HG02885 (cell line): ENCODE measurements around the gene CD6.

Experiments
- ATAC-seq: cut with Tn5 transposase; IDR thresholded peaks from one replicate; pipeline ENCODE4 v1.9.1; 2021; ENCODE audit warnings: mild to moderate bottlenecking; ENCODE audit not compliant: unreplicated experiment, poor library complexity

CD6 gene

DNA sequence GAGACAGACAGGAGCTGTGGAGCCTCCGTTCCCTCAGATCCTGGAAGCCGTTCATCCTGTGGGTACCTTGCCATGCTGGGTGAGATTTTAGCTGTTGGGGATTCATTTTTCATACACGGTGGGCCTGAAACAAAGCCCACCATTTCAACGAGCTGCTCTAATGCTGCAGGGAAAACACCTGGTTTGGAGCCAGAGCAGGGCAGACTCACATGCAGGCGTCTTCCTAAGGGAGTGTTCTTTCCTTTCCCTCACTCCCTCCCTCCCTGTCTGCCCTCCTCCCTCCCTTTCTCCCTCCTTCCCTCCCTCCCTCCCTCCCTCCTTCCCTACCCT lies 52.5 kb downstream of the CD6 start:
- no peak for ATAC-seq

DNA sequence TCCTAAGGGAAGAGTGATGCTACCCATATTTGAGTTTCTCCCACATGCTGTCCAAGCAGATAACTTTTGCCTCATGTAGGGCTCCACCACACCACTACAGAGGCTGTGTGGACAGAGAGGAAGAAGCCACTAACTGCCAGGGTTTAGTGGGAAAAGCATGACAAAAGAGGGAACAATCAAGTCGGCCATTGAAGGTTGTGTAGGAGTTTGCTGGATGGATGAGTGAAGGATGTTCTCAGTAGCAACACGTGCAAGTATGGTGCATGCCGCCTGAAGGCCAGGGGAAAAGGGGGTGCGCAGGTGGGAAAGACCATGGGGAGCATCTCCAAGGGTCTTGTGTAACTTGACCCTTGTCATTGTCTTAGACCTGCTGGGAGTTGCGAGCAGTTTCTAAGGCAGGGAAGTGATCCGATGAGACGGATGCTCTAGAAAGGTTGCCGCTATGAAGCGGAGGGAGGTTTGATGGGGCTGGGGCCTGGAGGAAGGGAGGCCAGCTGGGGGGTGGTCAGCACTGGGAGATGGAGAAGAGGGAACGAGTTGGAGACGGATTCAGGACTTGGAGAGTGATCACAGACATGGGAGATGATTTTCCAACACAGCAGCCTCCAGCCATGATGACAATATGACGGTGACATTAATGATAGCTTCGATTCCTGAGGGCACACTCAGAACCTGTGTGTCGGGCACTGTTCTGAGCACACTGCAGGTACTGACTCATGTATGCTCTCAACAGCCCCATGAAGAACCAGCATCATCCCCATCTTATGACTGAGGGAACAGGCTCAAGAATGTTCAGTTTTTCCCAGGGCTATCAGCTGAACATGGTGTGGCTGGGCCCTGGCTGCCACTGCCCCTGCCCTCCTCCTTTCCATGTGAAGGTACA lies 53.7 kb downstream of the CD6 start:
- no peak for ATAC-seq

DNA sequence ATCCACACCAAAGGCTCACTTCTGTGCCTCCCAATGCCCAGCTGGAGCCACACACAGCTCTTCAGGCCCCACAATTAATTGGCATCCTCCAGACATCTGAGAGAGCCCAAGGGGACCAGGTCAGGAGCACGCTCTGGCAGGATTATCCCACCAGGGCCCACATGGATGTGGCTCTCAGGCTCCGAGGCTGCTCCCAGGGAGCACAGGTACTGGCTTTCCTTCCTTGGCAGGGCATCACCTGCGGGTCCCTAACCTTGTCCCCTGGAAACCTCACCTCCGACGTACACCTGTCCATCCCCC lies 54.3 kb downstream of the CD6 start:
- ATAC-seq, result no peak

DNA sequence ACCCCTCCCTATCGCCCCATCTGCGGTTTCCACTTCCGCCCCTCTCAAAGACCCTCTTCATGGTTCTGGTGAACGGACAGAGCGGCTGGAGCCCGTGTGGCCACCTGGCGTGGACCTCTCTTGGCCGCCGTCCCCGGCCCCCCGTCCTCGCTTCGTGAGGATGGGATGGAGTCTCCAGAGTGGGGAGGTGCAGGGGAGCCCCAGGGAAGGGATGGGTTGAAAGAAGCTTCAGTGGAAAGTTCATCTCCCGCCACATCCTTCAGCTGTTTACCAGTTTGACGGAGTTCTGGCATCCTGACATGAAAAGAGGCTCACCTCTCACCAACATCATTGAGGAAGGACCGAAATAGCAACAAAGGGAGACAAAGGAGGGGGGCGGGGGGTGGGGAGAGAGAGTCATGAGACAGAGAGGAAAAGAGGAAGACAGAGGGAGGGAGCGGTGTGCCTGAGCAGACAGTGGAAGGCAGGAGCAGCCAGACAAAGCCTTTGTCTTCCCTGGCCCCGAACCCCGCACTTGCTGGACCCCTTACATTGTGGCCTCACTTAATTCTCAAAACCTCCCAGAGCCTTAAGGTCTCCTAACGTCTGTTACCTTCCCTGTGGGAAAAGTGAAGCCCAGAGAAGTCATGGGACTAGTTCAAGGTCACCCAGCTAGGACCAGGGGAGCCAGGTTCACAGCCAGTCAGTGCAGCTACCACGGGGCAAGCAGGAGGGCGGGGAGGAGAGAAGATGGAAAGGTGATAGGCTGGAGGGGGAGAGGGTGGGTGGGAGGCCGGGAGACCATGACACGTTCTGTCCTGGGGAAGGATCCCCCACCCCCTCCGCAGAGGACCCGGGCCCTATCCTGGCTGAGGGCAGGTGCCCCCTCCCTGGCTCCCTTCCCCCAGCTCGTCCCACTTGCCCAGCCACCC lies 54.9 kb downstream of the CD6 start:
- ATAC-seq, result no peak

DNA sequence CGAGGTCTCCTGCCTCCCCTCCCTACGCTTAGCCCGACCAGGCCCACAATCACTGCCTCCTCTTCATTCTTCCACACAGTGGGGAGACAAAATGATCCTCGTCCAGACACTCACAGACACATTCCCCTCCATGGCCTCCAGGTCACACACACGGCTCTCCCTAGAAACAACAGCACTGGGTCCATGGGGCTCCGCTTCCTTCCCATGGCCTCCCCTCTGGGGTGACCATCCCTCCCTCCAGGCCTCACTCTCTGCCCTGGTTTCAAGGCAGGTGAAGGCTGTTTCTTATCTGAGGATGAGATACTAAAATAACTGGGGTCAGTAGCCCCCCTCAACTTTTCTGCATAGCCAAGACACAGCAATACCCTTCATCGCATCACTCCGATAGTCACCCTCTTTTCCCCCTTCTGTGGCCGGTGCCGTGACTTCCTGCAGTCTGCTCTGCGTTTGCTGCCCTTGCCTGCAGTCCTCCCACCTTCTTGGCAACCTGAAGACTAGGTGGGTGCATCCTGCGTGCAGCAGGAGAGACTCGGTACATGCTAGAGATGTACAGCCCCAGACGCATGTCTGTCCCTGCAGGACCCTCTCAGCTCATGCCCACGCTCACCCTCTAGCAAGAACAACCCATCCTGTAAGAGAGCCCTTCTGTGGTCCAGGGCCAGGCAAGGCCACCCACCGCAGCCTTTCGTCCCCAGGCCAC lies 55.8 kb downstream of the CD6 start:
- ATAC-seq, result no peak

DNA sequence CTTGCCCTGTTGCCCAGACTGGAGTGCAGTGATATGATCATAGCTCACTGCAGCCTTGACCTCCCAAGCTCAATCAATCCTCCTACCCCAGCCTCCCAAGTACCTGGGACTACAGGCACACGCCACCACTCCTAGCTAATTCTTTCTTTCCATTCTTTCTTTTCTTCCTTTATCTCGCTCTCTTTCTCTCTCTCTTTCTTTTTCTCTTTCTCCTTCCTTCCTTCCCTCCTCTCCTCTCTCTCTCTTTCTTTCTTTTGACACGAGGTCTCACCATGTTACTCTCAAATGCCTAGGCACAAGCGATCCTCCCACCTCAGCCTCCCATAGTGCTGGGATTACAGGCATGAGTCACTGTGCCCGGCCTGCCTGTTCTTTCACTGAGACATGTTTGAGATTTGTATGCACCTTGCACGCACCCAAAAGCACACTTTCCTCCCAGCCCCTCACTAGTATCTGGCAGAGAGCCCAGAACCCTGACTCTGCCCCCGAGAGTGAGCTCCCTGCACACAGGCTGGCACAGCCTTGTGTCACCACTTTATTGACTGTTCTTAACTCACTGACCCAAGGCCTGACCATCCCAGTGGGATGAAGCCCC lies 56.8 kb downstream of the CD6 start:
- peak; percentile 75 for ATAC-seq

DNA sequence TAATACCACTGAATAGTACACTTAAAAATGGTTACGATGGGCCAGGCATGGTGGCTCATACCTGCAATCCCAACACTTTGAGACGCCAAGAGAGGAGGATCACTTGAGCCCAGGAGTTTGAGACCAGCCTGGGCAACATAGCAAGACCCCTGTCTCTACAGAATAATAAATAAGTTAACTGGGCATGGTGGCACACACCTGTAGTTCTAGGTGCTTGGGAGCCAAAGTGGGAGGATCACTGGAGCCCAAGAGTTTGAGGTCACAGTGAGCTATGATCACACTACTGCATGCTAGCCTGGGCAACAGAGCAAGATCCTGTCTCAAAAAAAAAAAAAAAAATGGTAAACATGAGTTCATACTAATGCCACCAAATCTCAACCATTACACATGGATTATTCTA lies 61.3 kb downstream of the CD6 start:
- ATAC-seq, result no peak

DNA sequence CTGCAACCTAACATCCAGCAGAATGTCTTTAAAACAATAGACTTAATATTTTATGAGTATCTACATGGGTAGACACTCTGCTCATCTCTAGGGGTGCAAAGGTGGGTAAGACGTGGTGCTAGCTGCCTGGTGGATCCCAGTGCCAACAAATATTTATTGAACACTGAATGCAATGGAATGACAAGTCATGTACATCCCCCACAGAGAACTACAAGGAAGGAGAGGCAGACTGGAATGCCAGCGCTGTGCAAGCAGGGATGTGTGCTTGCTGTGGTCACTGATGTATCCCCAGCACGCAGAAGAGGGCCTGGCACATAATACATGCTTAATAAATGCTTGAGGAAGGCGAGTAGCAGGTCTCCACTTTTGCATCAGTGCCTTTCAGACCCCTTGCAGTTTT lies 61.9 kb downstream of the CD6 start:
- no peak for ATAC-seq

DNA sequence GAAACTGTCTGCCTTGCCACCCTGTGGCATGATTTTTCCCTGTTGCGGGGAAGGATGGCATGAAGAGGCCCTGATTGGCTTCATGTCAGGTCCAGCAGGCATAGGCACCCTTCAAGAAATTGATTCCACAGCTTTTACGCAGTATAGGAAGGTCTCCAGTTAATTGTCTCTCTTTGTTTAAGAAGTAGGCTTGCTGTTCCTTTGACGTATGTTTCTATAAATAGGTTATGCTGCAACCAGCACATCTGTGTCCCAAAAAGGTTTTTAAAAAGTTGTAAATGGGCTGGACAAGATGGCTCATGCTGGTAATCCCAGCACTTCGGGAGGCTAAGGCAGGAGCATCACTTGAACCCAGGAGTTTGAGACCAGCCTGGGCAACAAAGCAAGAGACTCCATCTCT lies 62.6 kb downstream of the CD6 start:
- no peak for ATAC-seq

DNA sequence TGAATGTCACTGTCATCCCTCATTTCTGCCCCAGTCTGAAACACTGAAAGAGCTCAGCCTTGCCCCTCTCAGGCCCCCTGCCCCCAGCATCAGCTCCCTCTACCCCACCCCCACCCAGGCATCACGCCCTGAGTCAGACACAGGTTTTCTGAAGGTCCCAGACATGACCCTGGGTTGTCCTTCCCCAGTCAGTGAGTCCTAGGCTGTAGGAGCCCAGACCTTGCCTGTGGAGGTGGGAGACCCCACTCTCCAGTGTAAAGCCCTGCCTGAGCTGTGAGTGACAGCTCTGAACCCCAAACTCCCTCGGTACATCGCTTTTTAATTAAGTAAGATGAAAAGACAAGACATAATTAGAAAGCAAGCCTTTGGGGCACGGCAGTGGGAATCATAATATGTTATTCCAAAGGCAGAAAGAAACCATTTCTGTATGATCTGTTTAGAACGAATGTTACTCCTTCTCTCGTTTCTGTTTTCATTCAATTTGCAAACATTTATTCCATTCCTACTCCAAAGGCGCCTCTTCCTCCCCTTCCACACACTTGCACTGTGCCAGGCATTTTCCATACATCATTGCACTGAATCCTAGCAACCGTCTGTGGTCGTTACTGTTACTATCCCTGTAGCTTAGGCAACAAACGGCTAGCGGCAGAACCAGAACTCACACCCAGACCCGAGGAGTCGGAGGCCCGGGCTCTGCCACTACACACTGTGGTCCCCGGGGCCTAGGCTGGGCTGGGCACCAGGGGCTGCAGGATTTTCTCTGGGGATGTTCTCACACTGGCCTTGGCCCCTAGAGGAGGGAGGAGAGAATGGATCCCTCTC lies 63.4 kb downstream of the CD6 start:
- no peak for ATAC-seq

DNA sequence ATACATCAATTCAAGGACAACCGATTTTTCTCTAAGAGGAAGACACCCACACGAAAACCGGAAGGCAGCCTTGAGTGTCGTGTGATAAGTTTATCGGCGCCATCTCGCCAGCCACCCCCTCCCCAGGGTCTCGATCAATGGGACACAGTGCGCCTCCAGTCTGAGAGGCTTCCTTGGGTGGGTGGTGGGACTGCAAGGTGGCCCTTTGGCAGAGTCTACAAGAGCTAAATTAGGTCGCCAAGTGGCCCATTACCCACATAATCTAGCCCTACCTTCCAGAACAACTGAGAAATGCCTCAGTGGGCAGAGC lies 64.0 kb downstream of the CD6 start:
- ATAC-seq, result no peak

DNA sequence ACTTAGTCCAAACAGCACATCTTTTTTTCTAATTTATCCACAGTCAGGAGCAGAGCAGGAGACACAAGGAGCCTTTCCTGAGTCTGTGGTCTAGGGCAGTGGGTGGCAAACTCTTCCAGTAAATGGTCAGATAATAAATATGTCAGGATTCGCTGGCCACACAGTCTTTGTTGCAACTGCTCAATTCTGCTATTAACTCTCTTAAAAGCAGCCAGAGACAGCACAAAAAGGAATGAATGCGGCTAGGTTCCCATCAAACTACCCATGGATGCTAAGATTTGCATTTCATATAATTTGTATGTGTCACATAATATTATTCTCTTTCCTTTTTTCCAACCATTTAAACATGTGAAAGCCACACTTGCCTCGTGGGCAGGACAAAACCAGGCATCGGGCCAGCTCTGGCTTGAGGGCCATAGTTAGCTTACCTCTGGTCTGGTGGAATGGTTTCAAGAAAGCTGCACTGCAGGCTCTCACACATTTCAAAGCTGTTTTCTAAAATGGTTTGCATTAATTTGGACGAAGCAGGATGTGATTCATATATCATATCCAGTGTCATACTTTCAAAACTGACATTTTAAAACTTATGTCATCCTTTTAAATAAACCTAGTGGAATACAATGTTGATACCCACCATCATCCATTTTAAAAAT lies 66.1 kb downstream of the CD6 start:
- ATAC-seq, result no peak

DNA sequence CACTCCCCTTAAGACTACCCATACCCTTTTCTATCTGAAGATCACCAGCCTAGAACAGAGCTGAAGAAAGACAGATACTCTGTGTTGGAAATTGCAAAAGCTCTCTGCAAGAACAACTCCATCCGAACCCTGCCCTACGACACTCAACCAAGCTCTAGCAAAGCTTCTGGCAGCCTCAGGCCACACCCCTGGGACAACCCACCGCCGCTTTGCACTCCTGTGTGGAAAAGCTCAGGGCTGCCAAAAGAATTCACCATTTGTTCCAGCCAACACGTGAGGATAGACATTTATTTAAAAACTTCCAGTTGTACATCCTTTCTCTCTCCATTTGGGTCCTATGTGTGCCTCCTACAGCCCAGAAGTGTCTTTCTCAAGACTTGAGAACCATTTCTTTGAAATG lies 68.4 kb downstream of the CD6 start:
- no peak for ATAC-seq

DNA sequence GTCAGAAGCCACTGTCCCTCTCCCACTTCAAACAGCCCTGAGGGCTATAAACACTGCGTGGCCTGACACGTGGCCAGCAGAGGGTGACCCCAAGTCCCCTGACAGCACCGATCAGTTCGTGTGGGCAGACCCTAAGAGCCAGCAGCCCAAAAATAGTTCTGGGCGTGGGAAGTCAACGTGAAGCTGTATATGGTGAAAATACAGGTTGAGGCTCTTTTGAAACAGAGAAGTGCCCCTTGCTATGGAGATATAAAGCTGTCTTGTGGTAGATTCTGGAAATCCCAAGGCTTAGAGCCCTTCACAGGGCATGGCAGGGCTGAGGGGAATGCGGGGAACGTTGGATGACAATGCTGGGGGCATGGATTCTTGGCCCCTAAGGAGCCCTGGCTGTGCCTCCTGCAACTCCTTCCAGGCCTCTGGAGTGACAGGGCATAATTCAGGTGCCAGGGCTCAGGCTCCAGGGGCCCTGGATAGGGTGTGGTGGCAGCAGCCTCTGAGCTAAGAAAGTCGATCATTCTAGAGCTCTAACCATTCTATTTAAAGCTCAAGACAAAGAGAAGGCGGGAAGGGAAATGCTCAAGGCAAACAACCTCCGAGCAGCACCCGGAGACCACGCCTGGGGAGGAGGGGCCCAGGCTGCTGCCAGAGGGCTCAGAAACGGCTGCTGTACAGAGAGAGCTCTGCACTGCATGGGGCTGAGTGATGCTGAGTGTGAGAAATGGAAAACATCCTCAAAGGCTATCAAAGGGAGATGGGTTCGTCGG lies 70.5 kb downstream of the CD6 start:
- ATAC-seq, result peak; percentile 92

DNA sequence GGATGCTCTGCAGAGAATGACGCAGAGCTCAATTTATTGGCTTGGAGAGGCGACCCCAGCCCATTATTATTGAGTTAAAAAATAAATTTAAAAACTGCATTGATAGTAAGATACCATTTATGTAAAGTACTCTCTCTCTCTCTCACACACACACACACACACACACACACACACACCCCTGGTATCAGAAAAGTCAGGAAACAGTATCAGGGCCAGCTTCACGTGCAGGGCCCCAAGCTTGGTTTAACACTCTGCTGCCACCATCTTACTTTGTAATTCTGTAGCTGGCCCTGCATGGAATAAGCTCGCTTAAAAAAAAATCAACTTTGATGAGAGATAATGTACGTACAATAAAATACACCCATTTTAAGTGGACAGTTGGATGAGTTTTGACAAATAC lies 71.1 kb downstream of the CD6 start:
- ATAC-seq, result no peak

DNA sequence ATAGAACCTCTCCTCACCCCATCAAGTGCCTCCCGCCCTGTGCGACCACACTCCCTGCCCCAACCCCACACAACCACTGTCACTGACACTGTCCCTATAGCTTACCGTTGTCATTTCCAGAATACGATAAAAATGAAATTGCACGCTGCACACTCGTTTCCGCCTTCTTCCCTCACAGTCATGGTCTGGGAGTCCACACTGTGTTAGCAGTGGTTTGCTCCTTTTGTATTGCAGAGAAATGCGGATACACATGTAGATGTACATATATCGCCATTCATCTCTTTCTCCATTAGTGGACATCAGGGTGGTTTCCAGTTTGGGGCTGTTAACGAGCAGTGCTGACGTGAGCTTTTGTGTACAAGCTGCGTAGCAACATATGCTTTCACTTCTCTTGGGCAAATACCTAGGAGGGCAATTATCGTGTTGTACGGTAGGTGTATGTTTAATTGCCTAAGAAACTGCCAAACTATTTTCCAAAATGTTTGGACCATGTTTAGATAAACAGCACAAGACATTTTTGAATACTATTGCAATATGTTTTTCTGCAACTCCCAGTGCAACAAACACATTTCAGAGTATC lies 71.6 kb downstream of the CD6 start:
- ATAC-seq, result peak; percentile 40

DNA sequence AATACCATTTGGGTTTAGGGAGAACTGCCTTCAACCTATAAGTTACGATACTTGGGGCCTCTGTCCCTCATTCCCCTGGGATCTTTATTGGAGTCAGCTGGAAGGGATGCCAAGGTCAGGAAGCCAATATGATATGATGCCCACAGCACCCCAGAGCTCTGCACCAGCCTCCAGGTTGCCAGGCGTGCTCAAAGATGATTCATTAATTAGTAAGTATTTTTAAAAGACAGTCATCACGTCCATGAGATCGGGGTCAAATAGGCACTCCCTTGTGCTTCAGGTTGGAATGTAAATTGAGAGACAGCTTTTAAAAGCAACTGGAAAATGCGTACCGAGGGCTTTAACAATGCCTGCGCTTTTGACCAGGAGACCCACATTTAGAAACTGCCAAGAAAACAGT lies 73.8 kb downstream of the CD6 start:
- no peak for ATAC-seq

DNA sequence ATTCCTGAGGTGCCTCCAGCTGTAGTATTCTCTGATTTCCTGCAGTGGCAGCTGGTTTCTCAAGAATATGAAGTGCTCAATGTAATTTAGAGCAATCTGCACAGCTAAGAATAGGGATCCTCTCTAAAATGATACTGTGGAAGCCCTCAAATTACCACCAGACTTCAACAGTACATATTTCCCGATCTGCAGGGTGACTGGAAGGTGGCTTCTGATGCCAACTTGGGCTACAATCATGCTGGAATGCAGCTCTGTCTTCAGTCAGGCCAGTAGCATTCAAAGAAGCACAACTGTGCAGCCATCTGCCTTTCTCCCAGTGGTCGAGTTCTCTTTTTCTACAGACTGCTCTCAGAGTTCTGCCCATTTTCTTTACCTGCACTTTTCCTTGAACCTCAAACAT lies 75.4 kb downstream of the CD6 start:
- ATAC-seq, result no peak
